GM18498 (cell line): ENCODE results near the gene OTULIN.

Experiments used
- ATAC-seq: cut with Tn5 transposase; IDR thresholded peaks from one replicate; pipeline ENCODE4 v1.9.1; 2021; ENCODE audit warnings: mild to moderate bottlenecking, moderate library complexity; ENCODE audit not compliant: unreplicated experiment

The OTULIN gene

GRCh38 chr5:14741131-14741530 is 76.6 kb downstream of the OTULIN start:
- ATAC-seq = no peak

DNA sequence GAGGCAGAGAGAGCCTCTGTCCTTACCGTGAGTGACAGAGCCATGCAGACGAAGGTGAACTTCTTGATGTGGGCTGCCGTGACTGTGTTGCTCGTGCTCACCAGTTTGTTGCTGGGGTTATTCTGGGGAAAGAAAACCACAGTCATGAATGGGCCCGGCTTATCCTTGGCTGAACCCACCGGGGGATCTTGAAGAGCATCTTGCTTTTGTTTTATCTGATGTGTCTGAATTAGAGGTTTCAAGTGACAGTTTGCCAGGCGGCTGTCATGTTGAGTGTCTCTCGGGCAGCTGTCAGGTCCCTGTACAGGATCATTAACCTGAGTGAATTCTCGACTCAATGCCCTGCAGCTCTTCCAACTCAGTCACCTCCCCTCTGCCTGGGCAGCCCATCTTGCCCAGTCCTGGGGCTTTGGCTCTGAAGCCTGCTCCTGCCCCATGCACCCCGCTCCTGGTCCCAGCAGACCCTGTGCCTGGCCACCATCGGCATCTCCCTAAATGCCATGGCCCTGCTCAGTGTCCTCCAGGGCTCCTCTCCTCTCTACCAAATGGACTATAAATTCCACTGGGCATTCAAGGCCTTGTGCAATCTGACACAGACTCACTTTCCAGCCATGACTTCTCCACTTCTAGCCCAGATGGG is 77.4 kb downstream of the OTULIN start:
- no peak for ATAC-seq

DNA sequence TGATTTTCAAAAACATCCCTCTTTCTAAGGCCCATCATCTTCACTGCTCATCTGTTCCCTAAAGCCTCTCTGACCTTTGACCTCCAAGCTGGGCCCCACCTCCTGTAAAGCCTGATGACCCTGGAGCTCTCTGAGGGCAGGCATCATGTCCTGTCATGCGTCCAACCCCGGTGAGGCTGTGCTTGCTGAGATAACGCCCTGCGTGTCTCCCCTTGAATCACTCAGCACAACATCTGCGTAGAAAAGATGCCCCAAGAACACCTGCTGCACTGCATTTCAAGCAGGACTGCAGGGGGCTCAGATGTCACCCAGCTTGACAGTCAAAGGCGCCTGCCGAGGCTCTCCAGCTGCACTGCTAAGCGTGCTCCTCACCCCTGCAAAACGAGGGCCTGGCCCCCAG is 78.0 kb downstream of the OTULIN start:
- ATAC-seq = no peak

GRCh38 chr5:14743601-14744295 is 79.2 kb downstream of the OTULIN start:
- no peak for ATAC-seq

- ATAC-seq = no peak
Observed at GRCh38 chr5:14744296-14745187, 80.0 kb downstream of the OTULIN start.

DNA sequence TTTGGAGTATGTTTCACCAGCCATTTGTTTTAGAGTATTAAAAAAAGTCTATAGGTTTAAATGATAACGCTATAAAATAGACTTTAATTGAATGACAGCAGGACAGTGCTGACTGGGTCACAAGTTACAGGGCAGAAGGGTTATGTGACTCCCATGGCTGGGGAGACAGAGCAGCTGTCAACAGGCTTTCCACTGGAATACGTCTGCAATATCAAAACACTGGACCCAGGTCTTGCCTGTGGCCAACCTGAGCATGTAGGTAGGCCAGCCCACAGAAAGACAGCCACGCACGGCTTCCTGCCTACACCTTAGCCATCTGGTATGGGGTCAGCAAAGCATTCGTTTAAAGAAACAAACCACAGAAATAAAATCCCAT is 80.7 kb downstream of the OTULIN start:
- no peak for ATAC-seq

GRCh38 chr5:14745753-14746152 is 81.2 kb downstream of the OTULIN start:
- ATAC-seq = no peak

GRCh38 chr5:14748180-14748900 is 83.8 kb downstream of the OTULIN start:
- no peak for ATAC-seq
